A549 (cell line): ENCODE data around the gene NAT10.

ENCODE experiments used
- POLR2AphosphoS2 ChIP-seq: conservative IDR thresholded peaks from 2 replicates; pipeline ENCODE4 v1.6.1; 2012; ENCODE audit warnings: low read length, improper control_type of control experiment, inconsistent platforms
- REST ChIP-seq: fragments of 200-600 bp; sonication (generic); IDR thresholded peaks from 2 replicates; pipeline ENCODE4 v1.6.1; 2016; ENCODE audit warnings: antibody characterized with exemption, mild to moderate bottlenecking, moderate library complexity
- TF ChIP-seq, protein P1 (sequence below): fragments of >200 bp; sonication (Bioruptor Twin); formaldehyde crosslinking; IDR thresholded peaks from 3 replicates; pipeline ENCODE4 v1.5.1; 2016

GRCh38 chr11:34182425-34182824, 77.0 kb downstream of the NAT10 start:
- TF ChIP-seq, protein P1, sequence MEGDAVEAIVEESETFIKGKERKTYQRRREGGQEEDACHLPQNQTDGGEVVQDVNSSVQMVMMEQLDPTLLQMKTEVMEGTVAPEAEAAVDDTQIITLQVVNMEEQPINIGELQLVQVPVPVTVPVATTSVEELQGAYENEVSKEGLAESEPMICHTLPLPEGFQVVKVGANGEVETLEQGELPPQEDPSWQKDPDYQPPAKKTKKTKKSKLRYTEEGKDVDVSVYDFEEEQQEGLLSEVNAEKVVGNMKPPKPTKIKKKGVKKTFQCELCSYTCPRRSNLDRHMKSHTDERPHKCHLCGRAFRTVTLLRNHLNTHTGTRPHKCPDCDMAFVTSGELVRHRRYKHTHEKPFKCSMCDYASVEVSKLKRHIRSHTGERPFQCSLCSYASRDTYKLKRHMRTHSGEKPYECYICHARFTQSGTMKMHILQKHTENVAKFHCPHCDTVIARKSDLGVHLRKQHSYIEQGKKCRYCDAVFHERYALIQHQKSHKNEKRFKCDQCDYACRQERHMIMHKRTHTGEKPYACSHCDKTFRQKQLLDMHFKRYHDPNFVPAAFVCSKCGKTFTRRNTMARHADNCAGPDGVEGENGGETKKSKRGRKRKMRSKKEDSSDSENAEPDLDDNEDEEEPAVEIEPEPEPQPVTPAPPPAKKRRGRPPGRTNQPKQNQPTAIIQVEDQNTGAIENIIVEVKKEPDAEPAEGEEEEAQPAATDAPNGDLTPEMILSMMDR = no peak
- TF ChIP-seq POLR2AphosphoS2 = no peak
- TF ChIP-seq REST = no peak
